ENCODE results near the gene MBLAC2. TPM values are rescaled to one million over a fixed set of nuclear protein-coding genes. Genes with fewer than 3 reads are reported as not detected.

The MBLAC2 gene
- total and polyA plus RNA-seq, 2 experiments from 2014 or later = 4.3 to 8.1 TPM

- Histone ChIP-seq H2AFZ (no peak overlapping the region), H3K27ac (ENCODE audit: low read depth) (no peak overlapping the region), H3K4me2 (no peak overlapping the region), H3K4me3 (no peak overlapping the region), H3F3A (replicated peaks; ENCODE audit: low read depth) (no peaks in the 10 kb centered on the region), H3K36me3 (ENCODE audit: insufficient read depth) (no peaks in the 10 kb centered on the region), H3K79me2 (replicated peaks; ENCODE audit: insufficient read depth) (no peaks in the 10 kb centered on the region), H4K20me1 (replicated peaks; ENCODE audit: insufficient read depth) (no peaks in the 10 kb centered on the region), H3K9me2 (ENCODE audit: insufficient read depth) (no peaks in the 10 kb centered on the region), H3K4me1 (ENCODE audit: insufficient read depth) (0 out of 2 replicates have a peak, but pooled peaks cover 5% of the 10 kb centered on the region), H3K27me3 (ENCODE audit: insufficient read depth) (no peaks in the 10 kb centered on the region)
- ATAC-seq = no peak
- Mint-ChIP-seq H3K4me1 (peaks cover 9% of the 10 kb centered on the region), H3K4me3 (no peak overlapping the region), H3K36me3 (ENCODE audit: low read depth) (no peaks in the 10 kb centered on the region), H3K27me3 (ENCODE audit: insufficient read depth, low read depth, poor library complexity) (peaks cover 1% of the 10 kb centered on the region), H3K9me3 (no peaks in the 10 kb centered on the region), H3K27ac (no peak overlapping the region)
- TF ChIP-seq STAT1 (IDR thresholded peaks at IDR 0.05; ENCODE audit: unreplicated experiment) (no peak), ZNF331 (CRISPR knock-in tag; IDR thresholded peaks at IDR 0.05; ENCODE audit: low read depth) (no peak), ZNF114 (CRISPR knock-in tag; IDR thresholded peaks at IDR 0.05) (no peak), NANOG (IDR thresholded peaks at IDR 0.05; ENCODE audit: borderline replicate concordance) (no peak), ETS1 (IDR thresholded peaks at IDR 0.05) (no peak), ZNF462 (CRISPR knock-in tag; IDR thresholded peaks at IDR 0.05) (no peak), CTCF (conservative IDR thresholded peaks at IDR 0.05; ENCODE audit: low read depth in 2 of 2) (no peak), JUNB (IDR thresholded peaks at IDR 0.05; ENCODE audit: unreplicated experiment) (no peak), EZH2phosphoT487 (IDR thresholded peaks at IDR 0.05; ENCODE audit: unreplicated experiment) (no peak), CREB1 (CRISPR knock-in tag; IDR thresholded peaks at IDR 0.05; ENCODE audit: low read depth) (no peak)
- no peak for DNase-seq (ENCODE audit: low spot score)
Observed at GRCh38 chr5:90437663-90438062, 36.9 kb downstream of the MBLAC2 start.

Measured in GM23338 (cell line).